OCI-LY1 (cell line): ENCODE measurements around the gene SMG5.

Experiments
- H2AFZ ChIP-seq: fragments of 200-600 bp; sonication (generic), shearing (Covaris generic); 2 replicates; pipeline ENCODE4 v1.6.0; 2014; ENCODE audit warnings: antibody characterized with exemption, mild to moderate bottlenecking, low read length
- H3F3A ChIP-seq: fragments of 200-600 bp; sonication (generic), shearing (Covaris generic); 2 replicates; pipeline ENCODE4 v1.6.0; 2014; ENCODE audit warnings: mild to moderate bottlenecking, antibody characterized with exemption, low read length, moderate library complexity; ENCODE audit not compliant: insufficient read depth
- H3K27ac ChIP-seq: fragments of 200-600 bp; sonication (generic); 2 replicates; pipeline ENCODE4 v1.5.1; 2014; ENCODE audit warnings: low read length, mixed run types, mild to moderate bottlenecking, low read depth; ENCODE audit not compliant: poor library complexity, severe bottlenecking
- H3K27me3 ChIP-seq: fragments of 200-600 bp; sonication (generic); 2 replicates; pipeline ENCODE4 v1.6.0; 2014; ENCODE audit warnings: antibody characterized with exemption, mild to moderate bottlenecking, low read length, moderate library complexity; ENCODE audit not compliant: insufficient read depth
- H3K36me3 ChIP-seq: fragments of 200-600 bp; sonication (generic); 2 replicates; pipeline ENCODE4 v1.6.1; 2014; ENCODE audit warnings: mild to moderate bottlenecking, antibody characterized with exemption, low read length, moderate library complexity, mixed read lengths; ENCODE audit not compliant: insufficient read depth
- H3K4me1 ChIP-seq: fragments of 200-600 bp; sonication (generic); 2 replicates; pipeline ENCODE4 v1.5.1; 2014; ENCODE audit warnings: mild to moderate bottlenecking, low read length, moderate library complexity; ENCODE audit not compliant: insufficient read depth, severe bottlenecking
- H3K4me2 ChIP-seq: fragments of 200-600 bp; sonication (generic), shearing (Covaris generic); 2 replicates; pipeline ENCODE4 v1.6.1; 2014; ENCODE audit warnings: low read length
- H3K4me3 ChIP-seq: fragments of 200-600 bp; sonication (generic); 2 replicates; pipeline ENCODE4 v1.5.1; 2014; ENCODE audit warnings: low read length, low read depth, mild to moderate bottlenecking, mixed read lengths; ENCODE audit not compliant: poor library complexity, severe bottlenecking
- H3K79me2 ChIP-seq: fragments of 200-600 bp; shearing (Covaris generic); 2 replicates; pipeline ENCODE4 v1.6.1; 2016; ENCODE audit warnings: mixed run types, low read length, mixed read lengths; ENCODE audit not compliant: insufficient read depth
- H3K9ac ChIP-seq: fragments of 200-600 bp; sonication (generic), shearing (Covaris generic); 2 replicates; pipeline ENCODE4 v1.6.1; 2014; ENCODE audit warnings: mild to moderate bottlenecking, low read length, mixed read lengths
- H3K9me2 ChIP-seq: fragments of 200-600 bp; sonication (generic), shearing (Covaris generic); 2 replicates; pipeline ENCODE4 v1.6.1; 2014; ENCODE audit warnings: low read depth, mild to moderate bottlenecking, low read length, mixed read lengths
- H3K9me3 ChIP-seq: fragments of 200-600 bp; shearing (Covaris generic); 2 replicates; pipeline ENCODE4 v1.6.1; 2014; ENCODE audit warnings: low read length, mixed read lengths
- H4K20me1 ChIP-seq: fragments of 200-600 bp; sonication (generic), shearing (Covaris generic); 2 replicates; pipeline ENCODE4 v1.6.0; 2016; ENCODE audit warnings: mild to moderate bottlenecking, low read length; ENCODE audit not compliant: insufficient read depth
- CTCF ChIP-seq: fragments of 200-600 bp; sonication (generic), shearing (Covaris generic); IDR thresholded peaks from 2 replicates; pipeline ENCODE4 v1.5.1; 2017; ENCODE audit warnings: mild to moderate bottlenecking, antibody characterized with exemption, low read length, moderate library complexity, mixed read lengths
- EZH2 ChIP-seq: fragments of 200-600 bp; sonication (generic), shearing (Covaris generic); IDR thresholded peaks from 2 replicates; pipeline ENCODE4 v1.8.0; 2017; ENCODE audit warnings: borderline replicate concordance, mixed run types, mild to moderate bottlenecking, antibody characterized with exemption, low read length, moderate library complexity, mixed read lengths

SMG5 gene

GRCh38 chr1:156245451-156246232 is 37.0 kb downstream of the SMG5 start:
- no peaks in the 10 kb centered on the region for H3F3A ChIP-seq
- peaks cover 10% of the 10 kb centered on the region for H3K4me1 ChIP-seq
- no peaks in the 10 kb centered on the region for H3K79me2 ChIP-seq
- no peaks in the 10 kb centered on the region for H4K20me1 ChIP-seq
- H3K27ac ChIP-seq = no peak overlapping the region
- peak overlapping the region; percentile 42 for H3K4me3 ChIP-seq
- H3K4me2 ChIP-seq = peak overlapping the region; percentile 60
- no peak overlapping the region for H2AFZ ChIP-seq
- TF ChIP-seq CTCF (no peak), EZH2 (no peak)
- 0 out of 2 replicates have a peak, but pooled peaks cover 5% of the 10 kb centered on the region for H3K27me3 ChIP-seq
- H3K9ac ChIP-seq = peak overlapping the region; percentile 5; the same call in 1 of the 2 replicates
- H3K9me2 ChIP-seq = no peaks in the 10 kb centered on the region
- H3K36me3 ChIP-seq = peaks cover 24% of the 10 kb centered on the region
- no peaks in the 10 kb centered on the region for H3K9me3 ChIP-seq

DNA sequence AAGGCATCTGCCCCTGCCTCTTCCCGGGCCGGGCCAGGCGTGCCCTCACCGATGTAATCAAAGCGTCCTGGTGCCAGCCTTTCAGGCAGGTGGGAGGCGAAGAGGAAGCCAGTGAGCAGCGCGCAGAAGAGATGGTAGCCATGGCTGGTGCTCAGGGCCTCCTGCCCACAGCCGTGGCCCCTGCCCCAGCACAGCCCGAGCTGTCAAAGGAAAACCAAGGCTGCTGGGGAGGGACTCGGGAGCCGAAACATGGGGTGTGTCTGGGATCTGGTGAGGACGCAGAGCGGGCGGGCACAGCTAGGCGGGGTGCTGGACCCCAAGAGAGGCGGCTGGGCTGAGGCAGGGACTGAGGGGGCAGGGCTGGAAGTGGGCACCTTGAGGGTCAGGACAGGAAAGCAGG is 37.9 kb downstream of the SMG5 start:
- Histone ChIP-seq H3K4me2 (no peak overlapping the region), H3K36me3 (peaks cover 19% of the 10 kb centered on the region), H3K4me3 (no peak overlapping the region), H3K9me2 (no peaks in the 10 kb centered on the region), H3K9ac (no peak overlapping the region), H3K27me3 (0 out of 2 replicates have a peak, but pooled peaks cover 5% of the 10 kb centered on the region), H3K9me3 (no peaks in the 10 kb centered on the region), H4K20me1 (no peaks in the 10 kb centered on the region), H3F3A (no peaks in the 10 kb centered on the region), H2AFZ (no peak overlapping the region), H3K4me1 (peaks cover 10% of the 10 kb centered on the region), H3K27ac (no peak overlapping the region), H3K79me2 (no peaks in the 10 kb centered on the region)
- no peak for TF ChIP-seq EZH2
- no peak for TF ChIP-seq CTCF

DNA sequence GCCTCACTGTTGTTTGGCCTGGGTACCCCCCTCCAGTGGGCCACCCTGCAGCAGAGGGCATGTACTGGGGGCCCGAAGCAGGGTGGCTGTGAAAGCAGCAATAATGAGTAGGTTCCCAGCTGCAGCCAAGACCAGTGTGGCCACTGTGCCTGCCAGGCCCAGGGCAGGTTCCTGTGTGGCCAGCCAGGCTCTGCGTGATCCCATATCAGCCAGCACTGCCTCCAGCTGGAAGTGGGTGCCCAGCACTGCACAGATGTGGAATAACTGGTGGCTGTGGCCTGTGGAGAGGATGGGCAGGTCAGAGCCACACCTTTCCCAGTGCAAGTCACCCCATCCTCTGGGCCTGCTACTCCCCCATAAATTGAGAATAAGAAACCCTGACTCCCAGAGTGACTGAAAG is 38.5 kb downstream of the SMG5 start:
- TF ChIP-seq EZH2 (no peak), CTCF (no peak)
- no peak overlapping the region for H3K27ac ChIP-seq
- H2AFZ ChIP-seq = no peak overlapping the region
- H3F3A ChIP-seq = no peaks in the 10 kb centered on the region
- peaks cover 19% of the 10 kb centered on the region for H3K36me3 ChIP-seq
- no peak overlapping the region for H3K4me3 ChIP-seq
- no peaks in the 10 kb centered on the region for H4K20me1 ChIP-seq
- no peaks in the 10 kb centered on the region for H3K9me3 ChIP-seq
- peaks cover 10% of the 10 kb centered on the region for H3K4me1 ChIP-seq
- H3K4me2 ChIP-seq = no peak overlapping the region
- 0 out of 2 replicates have a peak, but pooled peaks cover 5% of the 10 kb centered on the region for H3K27me3 ChIP-seq
- no peaks in the 10 kb centered on the region for H3K79me2 ChIP-seq
- no peak overlapping the region for H3K9ac ChIP-seq
- H3K9me2 ChIP-seq = no peaks in the 10 kb centered on the region
